Fibroblast of skin of right biceps (primary cell): ENCODE results near the gene CHST6.
"Not testable (repeated sequence)": the region's sequence is repeated elsewhere in the genome, so short reads cannot be mapped to it uniquely, and the experiment has no call there.

Source experiments
- DNase-seq: peaks from one replicate; pipeline ENCODE4 v3.0.0-alpha.2; 2013

CHST6 gene

DNA sequence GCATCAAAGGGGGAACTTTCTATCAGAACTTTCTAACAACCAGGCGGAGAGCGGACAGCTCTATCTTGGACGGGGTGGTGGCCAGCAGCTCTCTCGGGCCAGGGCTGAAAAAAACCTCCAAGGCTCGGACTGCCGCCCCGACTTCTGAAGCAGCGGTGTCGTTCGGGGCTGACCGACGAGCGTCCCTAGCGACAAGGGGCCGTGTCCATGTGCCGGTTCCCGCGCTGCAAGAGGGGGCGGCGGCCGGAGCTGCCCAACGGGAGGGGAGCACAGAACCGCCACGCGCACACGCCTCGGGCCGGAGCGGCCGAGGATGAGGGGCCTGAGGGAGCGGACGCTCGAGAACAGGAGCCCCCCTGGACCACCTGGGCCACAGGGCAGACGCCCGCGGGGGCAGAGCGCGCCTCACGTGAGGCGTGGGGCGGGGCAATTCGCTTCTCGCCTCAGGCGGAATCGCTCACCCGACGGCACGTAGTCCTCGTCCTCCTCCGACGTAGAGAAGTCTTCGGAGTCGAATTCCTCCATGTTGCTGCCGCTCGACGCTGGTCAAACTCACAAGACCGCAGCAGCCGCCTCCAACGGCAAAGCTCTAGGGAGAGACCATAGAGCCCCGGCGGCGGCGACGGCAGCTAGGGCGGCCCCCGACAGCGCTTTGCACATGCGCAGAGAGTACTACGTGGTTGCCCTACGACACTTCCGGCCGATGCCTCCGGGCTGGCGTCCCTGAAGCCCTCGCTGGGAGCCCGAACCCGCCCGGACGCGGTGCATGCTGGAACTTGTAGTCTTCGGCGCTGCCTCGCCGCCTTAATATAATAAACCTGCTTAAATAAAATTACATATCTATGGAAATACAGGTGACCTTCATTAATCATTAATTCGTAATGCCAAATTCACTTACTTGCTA lies 62.2 kb downstream of the CHST6 start, which contains the start of gene CFDP1:
Gene CFDP1 (minus strand): TSS at position 676 of the 904 bp plus-strand sequence. CDS start 151 bp downstream, at position 525.
- peak; percentile 94 for DNase-seq

DNA sequence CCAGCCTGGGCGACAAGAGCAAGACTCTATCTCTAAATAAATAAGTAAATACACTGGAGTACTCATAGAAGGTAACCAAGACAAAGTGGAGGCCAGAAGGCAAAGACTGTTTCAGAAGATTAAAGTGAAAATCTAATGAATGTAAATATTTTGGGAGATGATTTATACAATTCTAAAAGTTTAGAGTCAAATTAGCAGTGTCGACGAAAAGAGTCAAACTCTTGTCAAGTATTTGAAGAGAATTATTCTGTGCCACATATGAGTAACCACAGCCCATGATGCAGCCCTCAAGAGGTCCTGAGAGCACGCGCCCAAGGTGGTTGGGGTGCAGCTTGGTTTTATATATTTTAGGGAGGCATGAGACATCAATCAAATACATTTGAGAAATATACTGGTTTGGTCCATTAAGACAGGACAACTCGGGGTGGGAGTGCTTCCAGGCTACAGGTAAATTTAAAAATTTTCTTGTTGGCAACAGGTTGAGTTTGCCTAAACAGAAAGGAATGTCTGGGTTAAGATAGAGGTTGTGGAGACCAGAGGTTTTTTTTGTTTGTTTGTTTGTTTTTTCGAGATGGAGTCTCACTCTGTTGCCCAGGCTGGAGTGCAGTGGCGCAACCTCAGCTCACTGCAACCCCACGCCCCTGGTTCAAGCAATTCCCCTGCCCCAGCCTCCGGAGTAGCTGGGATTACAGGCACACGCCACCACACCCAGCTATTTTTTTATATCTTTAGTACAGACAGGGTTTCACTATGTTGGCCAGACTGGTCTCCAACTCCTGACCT lies 65.4 kb downstream of the CHST6 start:
- DNase-seq: no peak

DNA sequence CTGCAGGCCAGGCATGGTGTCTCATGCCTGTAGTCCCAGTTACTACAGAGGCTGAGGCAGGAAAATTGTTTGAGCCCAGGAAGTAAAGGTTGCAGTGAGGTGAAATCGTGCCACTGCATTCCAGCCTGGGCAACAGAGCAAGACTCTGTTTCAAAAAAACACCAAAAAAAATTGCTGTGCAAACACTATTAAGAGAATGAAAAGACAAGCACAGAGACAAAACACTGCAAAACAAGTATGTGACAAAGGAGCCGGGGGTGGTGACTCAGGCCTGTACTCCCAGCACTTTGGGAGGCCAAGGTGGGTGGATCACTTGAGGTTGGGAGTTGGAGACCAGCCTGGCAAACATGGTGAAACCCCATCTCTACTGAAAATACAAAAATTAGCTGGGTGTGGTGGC lies 68.7 kb downstream of the CHST6 start:
- peak; percentile 46 for DNase-seq

DNA sequence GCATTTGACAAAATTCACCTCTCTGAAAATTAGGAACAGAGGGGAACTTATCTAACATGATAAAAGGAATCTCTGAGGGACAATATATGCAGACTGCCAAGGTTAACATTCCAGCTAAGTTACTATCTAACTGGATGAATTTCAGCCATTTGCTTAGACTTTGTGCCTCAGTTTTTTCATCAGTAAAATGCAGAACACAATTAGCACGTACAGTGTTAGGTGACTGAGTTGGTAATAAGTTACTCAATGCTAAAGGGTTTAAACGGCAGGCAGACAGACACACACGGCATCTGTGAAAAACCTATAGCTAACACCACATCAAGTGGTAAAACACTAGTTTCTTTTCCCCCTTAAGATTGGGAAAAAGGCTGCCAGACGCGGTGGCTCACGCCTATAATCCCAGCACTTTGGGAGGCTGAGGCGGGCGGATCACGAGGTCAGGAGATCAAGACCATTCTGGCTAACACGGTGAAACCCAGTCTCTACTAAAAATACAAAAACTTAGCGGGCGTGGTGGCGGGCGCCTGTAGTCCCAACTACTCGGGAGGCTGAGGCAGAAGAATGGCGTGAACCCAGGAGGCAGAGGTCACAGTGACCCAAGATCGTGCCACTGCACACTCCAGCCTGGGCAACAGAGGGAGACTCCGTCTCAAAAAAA lies 71.0 kb downstream of the CHST6 start:
- not testable (repeated sequence) for DNase-seq

DNA sequence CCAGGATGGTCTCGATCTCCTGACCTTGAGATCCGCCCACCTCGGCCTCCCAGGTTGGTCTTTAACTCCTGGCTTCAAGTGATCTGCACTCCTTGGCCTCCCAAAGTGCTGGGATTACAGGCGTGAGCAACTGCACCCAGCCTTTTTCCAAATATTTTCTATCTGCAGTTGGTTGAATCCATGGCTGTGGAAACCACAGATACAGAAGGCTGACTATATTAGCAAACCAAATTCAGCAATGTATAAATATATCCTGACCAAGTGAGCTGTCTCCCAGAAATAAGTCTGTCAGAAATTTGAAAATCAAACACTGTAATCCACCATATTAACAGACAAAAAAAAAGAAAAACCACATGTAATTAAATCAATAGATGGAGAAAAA lies 71.5 kb downstream of the CHST6 start:
- no peak for DNase-seq
